Mucosa of descending colon (tissue), 3 donors: ENCODE measurements around the gene ISY1. TPM values are rescaled to one million over a fixed set of nuclear protein-coding genes. Genes with fewer than 3 reads are reported as not detected.

Experiments
- ATAC-seq: fragments of 200-7000 bp; cut with Tn5 transposase; one replicate; pipeline ENCODE4 v1.9.1; 2020; ENCODE audit warnings: mild to moderate bottlenecking, moderate library complexity
- DNase-seq, 3 donors: peaks; one replicate each; pipeline ENCODE4 v3.0.0-alpha.2; 2020
- H3K36me3 ChIP-seq: fragments of 200-600 bp; one replicate; pipeline ENCODE4 v1.8.0; 2021; ENCODE audit warnings: low read depth, mild to moderate bottlenecking
- H3K4me1 ChIP-seq: fragments of 200-600 bp; one replicate; pipeline ENCODE4 v1.8.0; 2021; ENCODE audit warnings: low read depth, mild to moderate bottlenecking
- H3K4me3 ChIP-seq: fragments of 200-600 bp; one replicate; pipeline ENCODE4 v1.8.0; 2021; ENCODE audit warnings: mild to moderate bottlenecking
- H3K9me3 ChIP-seq: fragments of 200-600 bp; one replicate; pipeline ENCODE4 v1.8.0; 2021; ENCODE audit warnings: mild to moderate bottlenecking
- CTCF ChIP-seq: fragments of 200-600 bp; IDR thresholded peaks from one replicate; pipeline ENCODE4 v1.8.0; 2022; ENCODE audit warnings: antibody characterized with exemption, mild to moderate bottlenecking
- intact Hi-C, 2 donors: fragments of 100-400 bp; cut with DNase I in 1 of 2; cut with micrococcal nuclease in 1 of 2; formaldehyde crosslinking; loops; one replicate each; pipeline versions ENCODE4 v1.11.0 to v1.11.1; 2022; cut with DNase I, micrococcal nuclease
- total RNA-seq, 3 donors: library from RNA; stranded (reverse); fragmentation: NEBNext Ultra II Directional in 2 of 3; extraction: Animal tissue kit (Norgen Biotek cat#: 25700) in 2 of 3; gene quantifications; one replicate each; pipeline versions ENCODE4 v1.2.1 to v1.2.4, GENCODE V29; 2021 to 2023
- donor health status: DM: no; HTN: no; CAD: no; lungs with moderate emphysema.
- donor health status: DM: no; HTN: no; CAD: no.
- donor health status: DM: no; HTN: yes; CAD: no.

ISY1 gene
- total RNA-seq, 3 donors from 2014 or later = 24.2 to 37.5 (median 28.9) TPM

DNA sequence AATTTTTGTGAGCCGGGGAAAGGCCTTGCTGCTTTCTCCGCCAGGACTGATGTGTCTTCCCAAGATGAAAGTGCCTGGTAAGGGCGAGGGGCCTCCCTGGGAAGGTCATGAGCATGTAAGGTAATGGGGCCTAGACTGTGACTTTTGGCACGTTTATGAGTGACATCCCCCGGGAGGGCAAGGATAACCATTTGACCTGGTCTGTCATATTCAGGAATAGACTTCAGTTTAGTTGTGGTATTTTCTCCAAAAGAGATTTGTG, 23.5 kb upstream of the ISY1 start:
- H3K36me3 ChIP-seq = no peaks in the 10 kb centered on the region
- H3K4me1 ChIP-seq = peaks cover 42% of the 10 kb centered on the region
- ATAC-seq = no peak
- H3K4me3 ChIP-seq = peak overlapping the region; percentile 98
- peak in 1 of 3 donors; percentile 45 for DNase-seq
- TF ChIP-seq CTCF = no peak
- no peaks in the 10 kb centered on the region for H3K9me3 ChIP-seq
- intact Hi-C loops = loop anchor here in 1 of 2 donors (5.0 kb wide), 1 partner anchor 63 kb away; the partner anchor contains the start of gene COPG1

- peaks cover 47% of the 10 kb centered on the region for H3K4me1 ChIP-seq
- H3K4me3 ChIP-seq = peak within 1 kb of the TSS; percentile 98
- DNase-seq = peak; percentile 93 to 96 (median 96)
- no peaks in the 10 kb centered on the region for H3K36me3 ChIP-seq
- no peaks in the 10 kb centered on the region for H3K9me3 ChIP-seq
- TF ChIP-seq CTCF = no peak
- intact Hi-C loops = loop anchor here in 1 of 2 donors (5.0 kb wide), 1 partner anchor 64 kb away; the partner anchor contains the start of gene COPG1
- peak; percentile 96 for ATAC-seq
Measured at GRCh38 chr3:129183569-129184395, 22.9 kb upstream of the ISY1 start, which contains the start of gene CNBP. Gene CNBP, minus strand, starts transcription at chr3:129183896. Its CDS starts 12,139 bp downstream, at chr3:129171757.

DNA sequence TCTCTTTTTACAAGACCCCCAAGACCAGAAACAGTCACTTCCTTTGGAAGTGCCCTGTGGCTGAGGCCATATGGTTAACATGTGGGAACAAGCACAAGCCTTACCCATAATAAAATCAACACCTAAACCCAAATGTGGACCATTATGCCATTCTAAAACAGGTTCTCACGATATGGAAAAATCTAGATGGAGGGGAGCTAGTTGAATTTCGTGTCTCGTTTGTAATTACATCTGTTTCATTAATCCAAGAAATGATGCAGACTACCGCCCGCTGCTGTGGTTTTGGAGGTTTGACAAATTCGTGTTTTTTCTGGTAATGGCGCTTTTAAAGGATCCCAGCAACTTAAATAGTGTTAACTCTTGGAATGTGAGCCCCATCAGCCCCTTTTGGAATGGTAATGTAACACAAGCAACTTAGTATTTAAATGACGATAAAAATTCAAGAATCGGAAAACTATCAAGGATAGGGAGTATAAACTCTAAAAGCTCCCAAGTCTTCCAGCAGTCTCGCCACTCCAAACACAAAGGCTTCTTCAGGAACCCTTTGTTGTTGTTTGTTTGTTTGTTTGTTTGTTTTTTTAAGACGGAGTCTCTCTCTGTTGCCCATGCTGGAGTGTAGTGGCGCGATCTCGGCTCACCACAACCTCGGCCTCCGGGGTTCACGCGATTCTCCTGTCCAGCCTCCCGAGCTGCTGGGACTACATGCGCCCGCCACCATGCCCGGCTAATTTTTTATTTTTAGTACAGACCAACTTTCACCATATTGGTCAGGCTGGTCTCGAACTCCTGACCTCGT, 21.7 kb upstream of the ISY1 start:
- no peaks in the 10 kb centered on the region for H3K9me3 ChIP-seq
- TF ChIP-seq CTCF = no peak
- peak overlapping the region; percentile 98 for H3K4me3 ChIP-seq
- intact Hi-C loops = loop anchor here in 1 of 2 donors (5.0 kb wide), 1 partner anchor 65 kb away; the partner anchor contains the start of gene COPG1
- H3K4me1 ChIP-seq = peaks cover 59% of the 10 kb centered on the region
- ATAC-seq = no peak
- no peak for DNase-seq
- no peaks in the 10 kb centered on the region for H3K36me3 ChIP-seq

GRCh38 chr3:129181819-129182218, 21.0 kb upstream of the ISY1 start:
- DNase-seq (no peak), ATAC-seq (no peak)
- H3K4me3 ChIP-seq = no peak overlapping the region
- H3K9me3 ChIP-seq = no peaks in the 10 kb centered on the region
- no peak for TF ChIP-seq CTCF
- no peaks in the 10 kb centered on the region for H3K36me3 ChIP-seq
- intact Hi-C loops = loop anchor here in 1 of 2 donors (5.0 kb wide), 1 partner anchor 65 kb away; the partner anchor contains the start of gene COPG1
- peaks cover 67% of the 10 kb centered on the region for H3K4me1 ChIP-seq

DNA sequence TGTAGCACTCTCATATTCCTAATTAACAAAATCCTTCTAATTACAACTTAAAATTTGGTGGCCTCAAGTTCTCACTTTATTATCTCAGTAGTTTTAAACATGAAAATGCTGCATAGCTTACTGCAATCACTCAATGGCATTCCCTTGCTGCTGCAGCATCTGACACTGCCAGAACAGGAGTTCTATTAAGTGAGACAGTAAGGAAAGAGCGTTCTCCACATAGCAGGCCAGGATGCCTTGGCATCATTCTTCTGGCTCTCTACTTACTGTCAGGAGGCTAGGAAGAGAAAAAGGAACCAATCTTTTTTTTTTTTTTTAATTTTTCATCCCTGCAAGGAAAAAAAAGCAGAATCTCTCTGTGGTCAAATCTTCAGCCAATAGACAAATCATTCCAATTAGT, 19.6 kb upstream of the ISY1 start:
- H3K4me3 ChIP-seq = no peak overlapping the region
- H3K9me3 ChIP-seq = no peaks in the 10 kb centered on the region
- peaks cover 65% of the 10 kb centered on the region for H3K4me1 ChIP-seq
- TF ChIP-seq CTCF = no peak
- H3K36me3 ChIP-seq = no peaks in the 10 kb centered on the region
- DNase-seq = no peak
- ATAC-seq = no peak
- intact Hi-C loops = loop anchor here in 1 of 2 donors (5.0 kb wide), 1 partner anchor 67 kb away; the partner anchor contains the start of gene COPG1
